ENCODE data around the gene MYOCD.

Gene MYOCD

DNA sequence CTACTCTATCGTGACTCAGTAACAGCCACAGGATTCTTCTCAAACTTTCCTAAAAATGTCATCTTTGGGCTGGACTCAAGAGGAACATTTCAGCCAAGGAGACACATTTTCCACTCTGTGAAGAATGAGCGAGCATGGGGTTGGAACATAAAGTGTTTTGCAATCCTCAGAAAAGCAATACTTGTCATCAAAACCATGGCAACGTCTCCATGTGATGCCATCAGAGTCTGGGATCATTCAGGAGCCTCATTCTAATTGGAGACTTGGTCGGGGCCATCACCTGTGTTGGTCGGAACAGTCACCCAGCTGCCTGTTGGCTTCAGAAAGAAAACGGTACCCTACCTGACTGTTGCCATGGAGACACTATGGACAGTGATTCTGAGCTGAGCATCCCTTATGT, 25.5 kb downstream of the MYOCD start:
- Histone ChIP-seq H3F3A (ENCODE audit: insufficient read depth, low read length) (no peaks in the 10 kb centered on the region), H2AFZ (ENCODE audit: low read length) (no peak overlapping the region), H3K4me1 (ENCODE audit: insufficient read depth, low read length, severe bottlenecking) (no peaks in the 10 kb centered on the region), H3K79me2 (ENCODE audit: insufficient read depth, low read length) (no peaks in the 10 kb centered on the region), H3K4me3 (ENCODE audit: low read depth, low read length, poor library complexity, severe bottlenecking) (no peak overlapping the region), H3K9ac (ENCODE audit: low read length) (no peak overlapping the region), H4K20me1 (ENCODE audit: insufficient read depth, low read length) (no peaks in the 10 kb centered on the region), H3K4me2 (ENCODE audit: low read length) (no peak overlapping the region), H3K27me3 (ENCODE audit: insufficient read depth, low read length) (no peaks in the 10 kb centered on the region; the same call in 1 of the 2 replicates), H3K9me2 (ENCODE audit: low read depth, low read length) (no peaks in the 10 kb centered on the region), H3K27ac (ENCODE audit: low read depth, low read length, poor library complexity, severe bottlenecking) (no peak overlapping the region), H3K9me3 (ENCODE audit: low read length) (no peaks in the 10 kb centered on the region), H3K36me3 (ENCODE audit: insufficient read depth, low read length) (no peaks in the 10 kb centered on the region)
- TF ChIP-seq, protein P1, sequence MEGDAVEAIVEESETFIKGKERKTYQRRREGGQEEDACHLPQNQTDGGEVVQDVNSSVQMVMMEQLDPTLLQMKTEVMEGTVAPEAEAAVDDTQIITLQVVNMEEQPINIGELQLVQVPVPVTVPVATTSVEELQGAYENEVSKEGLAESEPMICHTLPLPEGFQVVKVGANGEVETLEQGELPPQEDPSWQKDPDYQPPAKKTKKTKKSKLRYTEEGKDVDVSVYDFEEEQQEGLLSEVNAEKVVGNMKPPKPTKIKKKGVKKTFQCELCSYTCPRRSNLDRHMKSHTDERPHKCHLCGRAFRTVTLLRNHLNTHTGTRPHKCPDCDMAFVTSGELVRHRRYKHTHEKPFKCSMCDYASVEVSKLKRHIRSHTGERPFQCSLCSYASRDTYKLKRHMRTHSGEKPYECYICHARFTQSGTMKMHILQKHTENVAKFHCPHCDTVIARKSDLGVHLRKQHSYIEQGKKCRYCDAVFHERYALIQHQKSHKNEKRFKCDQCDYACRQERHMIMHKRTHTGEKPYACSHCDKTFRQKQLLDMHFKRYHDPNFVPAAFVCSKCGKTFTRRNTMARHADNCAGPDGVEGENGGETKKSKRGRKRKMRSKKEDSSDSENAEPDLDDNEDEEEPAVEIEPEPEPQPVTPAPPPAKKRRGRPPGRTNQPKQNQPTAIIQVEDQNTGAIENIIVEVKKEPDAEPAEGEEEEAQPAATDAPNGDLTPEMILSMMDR (IDR thresholded peaks at IDR 0.05; ENCODE audit: low read length) = no peak
- no peak for TF ChIP-seq EZH2 (IDR thresholded peaks at IDR 0.05; ENCODE audit: borderline replicate concordance, low read length)

DNA sequence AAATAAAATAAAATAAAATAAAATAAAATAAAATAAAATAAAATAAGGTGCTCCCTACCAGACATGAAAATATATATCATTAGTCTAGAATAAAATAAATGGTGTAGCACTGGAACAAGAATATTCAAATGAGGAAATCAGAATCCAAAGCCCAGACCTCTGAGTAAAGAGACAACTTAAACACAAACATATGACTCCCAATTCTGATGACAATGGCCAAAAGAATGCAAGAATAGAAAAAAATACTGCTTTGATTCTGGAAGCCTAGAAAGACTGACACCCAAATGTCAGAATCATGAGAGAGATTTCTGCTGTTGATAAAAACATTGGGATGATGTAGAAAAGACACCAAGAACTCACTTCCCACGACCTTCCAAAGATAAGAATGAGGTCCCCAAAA, 27.9 kb downstream of the MYOCD start:
- Histone ChIP-seq H3K4me3 (ENCODE audit: low read depth, low read length, poor library complexity, severe bottlenecking) (no peak overlapping the region), H3K79me2 (ENCODE audit: insufficient read depth, low read length) (no peaks in the 10 kb centered on the region), H3K36me3 (ENCODE audit: insufficient read depth, low read length) (no peaks in the 10 kb centered on the region), H3K9ac (ENCODE audit: low read length) (no peak overlapping the region), H3K27ac (ENCODE audit: low read depth, low read length, poor library complexity, severe bottlenecking) (no peak overlapping the region), H3F3A (ENCODE audit: insufficient read depth, low read length) (no peaks in the 10 kb centered on the region), H3K9me2 (ENCODE audit: low read depth, low read length) (no peaks in the 10 kb centered on the region), H3K9me3 (ENCODE audit: low read length) (no peaks in the 10 kb centered on the region), H2AFZ (ENCODE audit: low read length) (no peak overlapping the region), H4K20me1 (ENCODE audit: insufficient read depth, low read length) (no peaks in the 10 kb centered on the region), H3K4me1 (ENCODE audit: insufficient read depth, low read length, severe bottlenecking) (no peaks in the 10 kb centered on the region), H3K4me2 (ENCODE audit: low read length) (no peak overlapping the region), H3K27me3 (ENCODE audit: insufficient read depth, low read length) (no peaks in the 10 kb centered on the region; the same call in 1 of the 2 replicates)
- no peak for TF ChIP-seq EZH2 (IDR thresholded peaks at IDR 0.05; ENCODE audit: borderline replicate concordance, low read length)
- TF ChIP-seq, protein P1 (IDR thresholded peaks at IDR 0.05; ENCODE audit: low read length) = no peak

DNA sequence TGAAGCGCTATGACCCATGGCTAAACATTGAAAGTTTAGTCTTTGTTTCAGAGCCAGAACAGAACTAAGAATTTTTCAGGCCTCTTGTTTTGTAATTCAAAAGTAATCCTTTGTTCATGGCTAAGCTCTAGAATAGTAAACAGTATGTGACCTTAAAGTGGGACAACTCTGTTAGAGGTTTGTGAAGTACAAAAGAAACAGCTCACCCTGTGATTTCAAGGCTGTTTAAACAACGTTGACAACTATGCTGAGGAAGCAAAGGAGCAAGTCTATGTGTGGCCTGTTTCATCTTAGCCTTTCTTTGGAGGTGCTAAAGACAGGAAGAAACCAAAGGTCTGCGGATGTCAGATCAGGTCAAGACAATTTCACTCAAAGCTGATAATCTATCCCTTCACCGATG, 40.4 kb downstream of the MYOCD start:
- H3K9ac ChIP-seq (ENCODE audit: low read length) = no peak overlapping the region
- no peaks in the 10 kb centered on the region for H3K36me3 ChIP-seq (ENCODE audit: insufficient read depth, low read length)

More for the DNA sequence above, 40.4 kb downstream of the MYOCD start:
- Histone ChIP-seq H3K79me2 (ENCODE audit: insufficient read depth, low read length) (no peaks in the 10 kb centered on the region), H2AFZ (ENCODE audit: low read length) (no peak overlapping the region; the same call in 1 of the 2 replicates), H4K20me1 (ENCODE audit: insufficient read depth, low read length) (no peaks in the 10 kb centered on the region), H3F3A (ENCODE audit: insufficient read depth, low read length) (no peaks in the 10 kb centered on the region), H3K4me2 (ENCODE audit: low read length) (no peak overlapping the region), H3K4me3 (ENCODE audit: low read depth, low read length, poor library complexity, severe bottlenecking) (no peak overlapping the region), H3K4me1 (ENCODE audit: insufficient read depth, low read length, severe bottlenecking) (no peaks in the 10 kb centered on the region), H3K9me2 (ENCODE audit: low read depth, low read length) (no peaks in the 10 kb centered on the region), H3K27me3 (ENCODE audit: insufficient read depth, low read length) (no peaks in the 10 kb centered on the region), H3K9me3 (ENCODE audit: low read length) (no peaks in the 10 kb centered on the region), H3K27ac (ENCODE audit: low read depth, low read length, poor library complexity, severe bottlenecking) (no peak overlapping the region)
- TF ChIP-seq, protein P1 (IDR thresholded peaks at IDR 0.05; ENCODE audit: low read length) = no peak
- TF ChIP-seq EZH2 (IDR thresholded peaks at IDR 0.05; ENCODE audit: borderline replicate concordance, low read length) = no peak

Data from OCI-LY1 (cell line).